K562 (cell line): ENCODE results near the gene NUSAP1. TPM values are rescaled to one million over a fixed set of nuclear protein-coding genes. Genes with fewer than 3 reads are reported as not detected.

Experiments
- CBFB ChIP-seq: sonication (generic); formaldehyde crosslinking; IDR thresholded peaks from 2 replicates; pipeline ENCODE4 v1.4.0; 2020; ENCODE audit warnings: mild to moderate bottlenecking, missing genetic modification reagents
- CTCF ChIP-seq, 3 experiments: IDR thresholded peaks in 2 of 3; conservative IDR thresholded peaks in 1 of 3; 2 replicates each; pipeline ENCODE4 v1.5.1; 2011 to 2012; ENCODE audit warnings: low read length in 3 of 3, mild to moderate bottlenecking in 3 of 3, control low read depth in 2 of 3, improper control_type of control experiment in 1 of 3, inconsistent platforms in 1 of 3, low read depth in 1 of 3, mixed read lengths in 1 of 3, moderate library complexity in 1 of 3; ENCODE audit not compliant: insufficient read depth in 2 of 3
- ELF2 ChIP-seq: fragments of 250-450 bp; sonication (Bioruptor Pico); IDR thresholded peaks from 2 replicates; pipeline ENCODE4 v1.5.0; 2021; ENCODE audit warnings: mild to moderate bottlenecking
- HMGXB4 ChIP-seq: sonication (generic); formaldehyde crosslinking; IDR thresholded peaks from 2 replicates; pipeline ENCODE4 v1.8.1; 2023; ENCODE audit warnings: mild to moderate bottlenecking, missing genetic modification reagents
- JUN ChIP-seq, 2 experiments: sonication (generic) in 1 of 2; formaldehyde crosslinking in 1 of 2; IDR thresholded peaks; 2 replicates each; pipeline versions ENCODE4 v1.6.1 to v1.8.0; 2012 to 2022; ENCODE audit warnings: borderline replicate concordance in 2 of 2, mild to moderate bottlenecking in 2 of 2, improper control_type of control experiment in 1 of 2, low read depth in 1 of 2, low read length in 1 of 2, missing genetic modification reagents in 1 of 2
- RAD21 ChIP-seq, 2 experiments: fragments of 250-450 bp in 1 of 2; fragments of 450-650 bp in 1 of 2; sonication (Bioruptor Pico) in 1 of 2; formaldehyde crosslinking in 1 of 2; IDR thresholded peaks in 1 of 2; conservative IDR thresholded peaks in 1 of 2; 2 replicates each; pipeline versions ENCODE4 v1.4.0 to v1.8.0; 2020 to 2022; ENCODE audit warnings: mild to moderate bottlenecking in 2 of 2, moderate library complexity in 1 of 2
- RAD51 ChIP-seq: fragments of 450-650 bp; IDR thresholded peaks from 2 replicates; pipeline ENCODE4 v1.7.1; 2016; ENCODE audit warnings: low read depth, mild to moderate bottlenecking, borderline replicate concordance
- RBBP5 ChIP-seq: fragments of 200-600 bp; sonication (generic); IDR thresholded peaks from 2 replicates; pipeline ENCODE4 v1.6.1; 2012; ENCODE audit warnings: borderline replicate concordance, mild to moderate bottlenecking, low read length, control low read depth, inconsistent platforms; ENCODE audit not compliant: insufficient read depth, poor library complexity, severe bottlenecking
- SMARCA4 ChIP-seq: fragments of 450-650 bp; IDR thresholded peaks from 2 replicates; pipeline ENCODE4 v1.6.1; 2016
- SMARCE1 ChIP-seq: fragments of 450-650 bp; IDR thresholded peaks from 2 replicates; pipeline ENCODE4 v1.7.1; 2016; ENCODE audit warnings: mild to moderate bottlenecking
- SPI1 ChIP-seq: IDR thresholded peaks from 2 replicates; pipeline ENCODE4 v1.6.1; 2011; ENCODE audit warnings: low read depth, low read length, control low read depth, borderline replicate concordance
- ZBTB43 ChIP-seq: sonication (generic); formaldehyde crosslinking; IDR thresholded peaks from 2 replicates; pipeline ENCODE4 v1.8.0; 2023; ENCODE audit warnings: mild to moderate bottlenecking, missing genetic modification reagents
- ZBTB49 ChIP-seq: sonication (generic); formaldehyde crosslinking; IDR thresholded peaks from 2 replicates; pipeline ENCODE4 v1.8.0; 2022; ENCODE audit warnings: missing genetic modification reagents, mild to moderate bottlenecking, borderline replicate concordance
- polyA plus RNA-seq, 8 experiments: library from polyadenylated mRNA; depleted of rRNA in 4 of 8; stranded (reverse) in 5 of 8; unstranded in 3 of 8; fragments of >200 nt; fragmentation: Nextera tagmentation in 2 of 8; fragmentation: Illumina TruSeq in 1 of 8; extraction: Ambion mirVana in 2 of 8; extraction: Trizol in 1 of 8; gene quantifications; 2 replicates each; pipeline versions ENCODE4 v1.2.1 to v1.2.3, GENCODE V29; 2011 to 2014; ENCODE audit warnings: inconsistent platforms in 1 of 8, missing spikeins in 1 of 8
- total RNA-seq, 7 experiments: library from RNA; depleted of rRNA in 6 of 7; stranded (reverse); fragments of >200 nt in 6 of 7; fragmentation: Illumina TruSeq in 2 of 7; extraction: Trizol in 2 of 7; gene quantifications; 2 replicates each; pipeline versions ENCODE4 v1.2.1 to v1.2.3, GENCODE V29; 2011 to 2021; ENCODE audit warnings: low replicate concordance in 1 of 7
- TF ChIP-seq, protein P1 (sequence below): fragments of 450-650 bp; IDR thresholded peaks from 2 replicates; pipeline ENCODE4 v1.6.1; 2018; ENCODE audit not compliant: partially characterized antibody

NUSAP1 gene
- total and polyA plus RNA-seq, 9 of the 15 experiments (the other 6 are each of a cell fraction or from before 2014, with no cell fraction given) = 119 to 266 (median 227) TPM

- TF ChIP-seq RAD21 (CRISPR knock-in tag; conservative IDR thresholded peaks at IDR 0.05 in 1 of 2, IDR thresholded peaks at IDR 0.05 in 1 of 2) (peak; percentile 38 to 52; a peak in 3 of 4 replicates), ZBTB49 (0 out of 2 replicates have a peak, but pooled peaks have one; percentile 45), SMARCA4 (peak; percentile 37; the same call in 1 of the 2 replicates), CBFB (no peak), SMARCE1 (0 out of 2 replicates have a peak, but pooled peaks have one; percentile 39), HMGXB4 (CRISPR knock-in tag) (peak; percentile 85), SPI1 (no peak), RBBP5 (peak; percentile 43), CTCF (IDR thresholded peaks at IDR 0.05 in 2 of 3, conservative IDR thresholded peaks at IDR 0.05 in 1 of 3; ENCODE audit: insufficient read depth in 2 of 3, low read depth in 1 of 3, low read length in 3 of 3) (peak in 2 of 3 experiments; percentile 56 to 59; a peak in 3 of 6 replicates), ELF2 (CRISPR knock-in tag) (no peak), JUN (IDR thresholded peaks at IDR 0.05; ENCODE audit: borderline replicate concordance, low read depth, low read length) (no peak), JUN (CRISPR knock-in tag; IDR thresholded peaks at IDR 0.05; ENCODE audit: borderline replicate concordance) (no peak), ZBTB43 (CRISPR knock-in tag) (peak; percentile 86; the same call in 1 of the 2 replicates), RAD51 (no peak)
- TF ChIP-seq, protein P1, sequence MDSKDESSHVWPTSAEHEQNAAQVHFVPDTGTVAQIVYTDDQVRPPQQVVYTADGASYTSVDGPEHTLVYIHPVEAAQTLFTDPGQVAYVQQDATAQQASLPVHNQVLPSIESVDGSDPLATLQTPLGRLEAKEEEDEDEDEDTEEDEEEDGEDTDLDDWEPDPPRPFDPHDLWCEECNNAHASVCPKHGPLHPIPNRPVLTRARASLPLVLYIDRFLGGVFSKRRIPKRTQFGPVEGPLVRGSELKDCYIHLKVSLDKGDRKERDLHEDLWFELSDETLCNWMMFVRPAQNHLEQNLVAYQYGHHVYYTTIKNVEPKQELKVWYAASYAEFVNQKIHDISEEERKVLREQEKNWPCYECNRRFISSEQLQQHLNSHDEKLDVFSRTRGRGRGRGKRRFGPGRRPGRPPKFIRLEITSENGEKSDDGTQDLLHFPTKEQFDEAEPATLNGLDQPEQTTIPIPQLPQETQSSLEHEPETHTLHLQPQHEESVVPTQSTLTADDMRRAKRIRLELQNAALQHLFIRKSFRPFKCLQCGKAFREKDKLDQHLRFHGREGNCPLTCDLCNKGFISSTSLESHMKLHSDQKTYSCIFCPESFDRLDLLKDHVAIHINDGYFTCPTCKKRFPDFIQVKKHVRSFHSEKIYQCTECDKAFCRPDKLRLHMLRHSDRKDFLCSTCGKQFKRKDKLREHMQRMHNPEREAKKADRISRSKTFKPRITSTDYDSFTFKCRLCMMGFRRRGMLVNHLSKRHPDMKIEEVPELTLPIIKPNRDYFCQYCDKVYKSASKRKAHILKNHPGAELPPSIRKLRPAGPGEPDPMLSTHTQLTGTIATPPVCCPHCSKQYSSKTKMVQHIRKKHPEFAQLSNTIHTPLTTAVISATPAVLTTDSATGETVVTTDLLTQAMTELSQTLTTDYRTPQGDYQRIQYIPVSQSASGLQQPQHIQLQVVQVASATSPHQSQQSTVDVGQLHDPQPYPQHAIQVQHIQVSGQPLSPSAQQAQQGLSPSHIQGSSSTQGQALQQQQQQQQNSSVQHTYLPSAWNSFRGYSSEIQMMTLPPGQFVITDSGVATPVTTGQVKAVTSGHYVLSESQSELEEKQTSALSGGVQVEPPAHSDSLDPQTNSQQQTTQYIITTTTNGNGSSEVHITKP = peak; percentile 19
Observed at GRCh38 chr15:41331833-41332193, 868 bp upstream of the NUSAP1 start (continued).
